Mucosa of gallbladder (tissue), 1 donor: ENCODE data around the gene SIAH2. TPM values are rescaled to one million over a fixed set of nuclear protein-coding genes. Genes with fewer than 3 reads are reported as not detected.

ENCODE experiments used
- DNase-seq: peaks from one replicate; pipeline ENCODE4 v3.0.0-alpha.2; 2020; ENCODE audit warnings: low spot score
- total RNA-seq: library from RNA; stranded (reverse); gene quantifications from one replicate; pipeline ENCODE4 v1.2.1, GENCODE V29; 2021
- donor health status: DM: no; HTN: no; CAD: no.

SIAH2 gene
- total RNA-seq, 1 donor from 2014 or later: 33.7 TPM

- no peak for DNase-seq
Measured at GRCh38 chr3:150749255-150749654, 13.7 kb downstream of the SIAH2 start.

- DNase-seq: no peak
Measured at GRCh38 chr3:150748684-150749047, 14.3 kb downstream of the SIAH2 start.

GRCh38 chr3:150747886-150748683, 14.9 kb downstream of the SIAH2 start:
- DNase-seq: no peak

GRCh38 chr3:150746791-150747590, 16.0 kb downstream of the SIAH2 start:
- DNase-seq: no peak

- no peak for DNase-seq
Measured at GRCh38 chr3:150745832-150746231, 17.1 kb downstream of the SIAH2 start.

- no peak for DNase-seq
Measured at GRCh38 chr3:150744919-150745211, 18.1 kb downstream of the SIAH2 start.

- DNase-seq: no peak
Measured at GRCh38 chr3:150744041-150744918, 18.7 kb downstream of the SIAH2 start.

GRCh38 chr3:150743508-150743907, 19.5 kb downstream of the SIAH2 start:
- DNase-seq: no peak

- DNase-seq: no peak
Measured at GRCh38 chr3:150742679-150743078, 20.3 kb downstream of the SIAH2 start.

GRCh38 chr3:150742141-150742523, 20.8 kb downstream of the SIAH2 start:
- no peak for DNase-seq

- no peak for DNase-seq
Measured at GRCh38 chr3:150741497-150742140, 21.4 kb downstream of the SIAH2 start.

GRCh38 chr3:150740733-150741496, 22.1 kb downstream of the SIAH2 start:
- DNase-seq: no peak

GRCh38 chr3:150739877-150740645, 22.9 kb downstream of the SIAH2 start:
- DNase-seq: no peak

- no peak for DNase-seq
Measured at GRCh38 chr3:150739200-150739863, 23.6 kb downstream of the SIAH2 start.

GRCh38 chr3:150738688-150739087, 24.3 kb downstream of the SIAH2 start:
- no peak for DNase-seq

GRCh38 chr3:150737874-150738679, 24.9 kb downstream of the SIAH2 start:
- DNase-seq: peak; percentile 61

GRCh38 chr3:150736903-150737832, 25.8 kb downstream of the SIAH2 start:
- DNase-seq: peak; percentile 68

GRCh38 chr3:150736316-150736719, 26.7 kb downstream of the SIAH2 start:
- DNase-seq: no peak
